ENCODE data around the gene PAX1.

PAX1 gene

GRCh38 chr20:21702553-21703470 lies 2.7 kb upstream of the PAX1 start:
- DNase-seq (ENCODE audit: low read depth in 3 of 3), result peak in 1 of 3 experiments; percentile 54

DNA sequence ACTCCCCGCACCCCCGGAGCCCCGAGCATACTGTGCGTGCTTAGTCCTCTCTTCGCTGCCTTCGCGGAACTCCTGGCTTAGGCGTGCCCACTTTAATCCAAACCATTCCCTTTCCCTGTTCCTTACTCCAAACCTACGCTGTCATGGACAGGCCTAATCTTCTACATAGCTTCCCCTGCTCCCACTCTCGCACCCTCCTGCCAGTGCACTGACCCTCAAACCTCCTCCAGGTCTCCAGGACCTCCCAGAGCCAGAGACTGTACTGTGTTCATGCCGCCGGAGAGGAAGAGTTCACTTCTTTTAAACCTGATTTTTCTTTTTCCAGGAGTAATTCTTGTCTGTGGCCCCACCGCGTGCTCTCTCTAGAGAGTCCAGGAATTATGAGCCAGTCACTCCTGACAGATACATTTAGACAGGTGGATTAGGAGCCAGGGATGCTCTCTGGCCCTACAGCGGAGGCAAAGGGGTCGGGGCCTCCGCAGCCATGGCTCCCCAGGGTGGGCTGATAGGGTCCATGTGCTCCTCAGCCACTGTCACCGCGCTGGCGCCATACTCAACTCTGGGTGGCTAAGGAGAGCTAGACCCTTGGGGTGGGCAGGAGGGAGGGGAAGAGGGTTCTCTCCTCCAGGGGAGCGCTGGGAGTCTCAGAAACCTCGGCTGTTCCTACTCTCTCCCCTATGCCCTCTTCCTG lies 1.6 kb upstream of the PAX1 start:
- no peak for DNase-seq (ENCODE audit: low read depth in 3 of 3)

GRCh38 chr20:21704408-21705385 lies 767 bp upstream of the PAX1 start:
- no peak for DNase-seq (ENCODE audit: low read depth in 3 of 3)

GRCh38 chr20:21706261-21707195 lies 1.1 kb downstream of the PAX1 start:
- no peak for DNase-seq (ENCODE audit: low read depth in 3 of 3)

DNA sequence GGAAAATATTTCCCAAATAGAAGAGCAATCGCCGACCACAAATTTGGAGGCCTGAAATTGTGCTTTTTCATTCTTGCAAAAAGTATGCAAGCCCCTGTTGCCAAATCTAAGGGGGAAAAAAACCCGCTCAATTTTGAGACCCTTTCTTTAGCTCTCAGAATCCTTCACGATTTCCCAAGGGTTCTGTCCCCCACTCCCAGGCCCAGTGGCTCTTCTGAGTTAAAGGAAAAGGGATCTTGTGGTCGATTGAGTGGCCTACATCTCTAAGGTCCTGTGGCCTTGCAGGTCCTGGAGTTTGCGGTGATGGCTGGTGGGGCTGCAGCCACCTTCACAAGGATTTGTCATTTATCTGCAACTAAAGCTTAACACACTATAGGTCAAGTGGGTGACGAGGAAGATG lies 1.8 kb downstream of the PAX1 start:
- DNase-seq (ENCODE audit: low read depth in 3 of 3), result no peak

DNA sequence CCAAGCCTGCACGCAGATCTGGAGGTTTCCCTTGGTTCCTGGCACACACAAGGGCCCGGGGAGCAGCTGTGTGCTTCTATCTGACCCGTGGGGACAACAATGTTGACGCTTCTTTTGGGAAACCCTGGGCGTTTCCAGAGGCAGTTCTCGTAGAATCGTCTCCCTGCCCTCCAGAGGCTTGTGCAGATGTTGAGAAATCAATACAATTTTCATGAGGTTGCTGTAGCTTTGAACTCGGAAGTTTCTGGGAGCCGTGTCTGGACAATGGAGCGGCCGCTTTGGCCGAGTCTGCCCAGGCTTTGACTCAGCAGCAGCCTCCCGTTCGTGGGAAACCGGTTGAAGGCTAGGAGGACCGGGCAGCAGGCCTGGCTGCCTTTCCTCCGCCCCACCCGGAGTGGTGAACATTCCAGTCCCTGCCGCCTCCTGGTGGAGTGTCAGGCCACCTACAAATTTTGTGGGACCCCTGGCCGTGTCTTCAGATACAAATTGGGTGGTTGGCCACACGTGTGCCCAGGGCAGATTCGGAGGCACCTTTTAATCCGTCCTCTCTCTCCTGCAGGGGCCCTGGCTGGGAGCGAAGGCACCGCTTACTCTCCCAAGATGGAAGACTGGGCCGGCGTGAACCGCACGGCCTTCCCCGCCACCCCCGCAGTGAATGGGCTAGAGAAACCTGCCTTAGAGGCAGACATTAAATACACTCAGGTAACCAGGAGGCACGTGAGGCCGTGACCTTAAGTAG lies 2.7 kb downstream of the PAX1 start:
- DNase-seq (ENCODE audit: low read depth in 3 of 3), result no peak

DNA sequence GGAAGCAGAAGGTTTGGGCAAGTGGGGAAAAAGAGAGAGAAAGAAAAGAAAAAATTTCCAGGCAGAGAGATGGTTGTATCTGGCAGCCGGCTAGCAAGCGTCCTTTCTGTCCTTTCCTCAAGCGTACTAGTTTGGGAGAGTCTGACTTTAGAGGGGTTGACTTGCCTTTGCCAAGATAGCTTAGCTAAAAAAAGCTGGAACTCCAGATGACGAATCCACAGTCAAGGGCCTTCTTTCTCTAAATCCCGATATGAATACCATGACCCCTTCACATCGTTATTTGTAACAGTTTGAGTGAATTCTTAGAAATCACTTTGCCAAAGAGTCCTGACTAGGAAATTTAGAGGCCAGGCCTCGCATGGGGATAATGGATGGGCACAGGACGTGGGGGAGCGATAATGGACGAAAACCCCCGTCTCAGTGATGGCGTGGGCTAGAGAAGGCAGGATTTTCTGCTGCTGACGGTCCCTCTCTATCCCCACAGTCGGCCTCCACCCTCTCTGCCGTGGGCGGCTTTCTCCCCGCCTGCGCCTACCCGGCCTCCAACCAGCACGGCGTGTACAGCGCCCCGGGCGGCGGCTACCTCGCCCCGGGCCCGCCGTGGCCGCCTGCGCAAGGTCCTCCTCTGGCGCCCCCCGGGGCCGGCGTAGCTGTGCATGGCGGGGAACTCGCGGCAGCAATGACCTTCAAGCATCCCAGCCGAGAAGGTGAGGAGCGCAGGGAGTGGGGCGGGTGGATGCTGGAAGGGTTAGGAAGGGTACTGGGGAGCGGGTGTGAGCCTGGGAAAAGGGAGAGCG lies 3.5 kb downstream of the PAX1 start:
- no peak for DNase-seq (ENCODE audit: low read depth in 3 of 3)

GRCh38 chr20:21709535-21709904 lies 4.1 kb downstream of the PAX1 start:
- DNase-seq (ENCODE audit: low read depth in 3 of 3), result no peak

- no peak for DNase-seq (ENCODE audit: low read depth in 3 of 3)
Measured at GRCh38 chr20:21710341-21710740, 4.9 kb downstream of the PAX1 start.

GRCh38 chr20:21710863-21711431 lies 5.5 kb downstream of the PAX1 start:
- DNase-seq (ENCODE audit: low read depth in 3 of 3), result no peak

DNA sequence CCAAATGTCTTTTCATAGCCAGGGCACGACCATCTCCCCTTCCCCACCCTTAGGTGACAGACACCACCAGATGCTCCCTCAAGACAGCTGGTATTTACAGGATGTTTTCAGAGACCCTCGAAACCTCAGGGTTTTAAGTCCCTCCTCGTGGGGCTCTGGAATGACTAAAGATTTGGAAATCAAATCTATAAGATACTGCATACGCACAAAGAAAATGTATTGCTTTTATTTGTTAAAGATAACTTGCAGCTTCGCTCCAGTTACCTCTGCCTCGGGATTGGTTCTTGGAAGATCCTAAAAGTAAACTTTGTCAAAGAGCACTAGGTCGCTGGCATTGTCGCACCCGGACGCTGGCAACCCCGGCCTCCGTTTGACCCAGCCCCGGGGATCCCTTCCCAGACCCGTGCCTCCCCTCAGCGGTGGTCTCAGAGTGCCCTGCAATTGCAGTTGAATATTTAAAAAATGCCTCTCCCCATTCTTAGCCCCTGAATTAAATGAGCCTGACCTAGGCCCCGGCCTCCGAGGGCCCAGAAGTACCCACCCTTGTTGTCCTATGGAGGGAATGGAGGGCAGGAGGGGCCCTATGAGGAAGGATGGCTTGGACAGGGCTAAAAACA lies 7.1 kb downstream of the PAX1 start:
- DNase-seq (ENCODE audit: low read depth in 3 of 3), result no peak

GRCh38 chr20:21713470-21713869 lies 8.0 kb downstream of the PAX1 start:
- no peak for DNase-seq (ENCODE audit: low read depth in 3 of 3)

DNA sequence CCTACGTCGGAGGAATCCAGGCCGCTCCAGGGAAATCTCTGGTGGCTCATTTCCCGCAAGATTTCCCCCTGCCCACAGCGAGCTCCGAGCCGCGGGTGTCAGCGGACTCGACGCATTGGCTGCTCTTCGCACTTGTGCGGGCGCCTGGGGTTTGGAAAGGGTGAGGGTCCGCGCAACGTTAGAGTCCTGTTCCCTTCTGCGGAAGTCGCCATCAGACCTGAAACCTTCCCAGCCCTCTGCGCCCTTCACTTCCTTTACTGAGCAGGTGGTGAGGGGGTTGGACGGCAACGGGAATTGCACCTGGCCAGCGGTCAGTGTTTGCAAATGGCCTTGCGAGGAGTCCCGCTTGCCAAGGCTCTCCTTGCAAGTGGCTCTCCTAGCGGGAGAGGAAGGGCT lies 8.4 kb downstream of the PAX1 start:
- DNase-seq (ENCODE audit: low read depth in 3 of 3), result no peak

GRCh38 chr20:21714297-21715192 lies 9.1 kb downstream of the PAX1 start:
- DNase-seq (ENCODE audit: low read depth in 3 of 3), result no peak

GRCh38 chr20:21715193-21715881 lies 9.9 kb downstream of the PAX1 start:
- no peak for DNase-seq (ENCODE audit: low read depth in 3 of 3)

DNA sequence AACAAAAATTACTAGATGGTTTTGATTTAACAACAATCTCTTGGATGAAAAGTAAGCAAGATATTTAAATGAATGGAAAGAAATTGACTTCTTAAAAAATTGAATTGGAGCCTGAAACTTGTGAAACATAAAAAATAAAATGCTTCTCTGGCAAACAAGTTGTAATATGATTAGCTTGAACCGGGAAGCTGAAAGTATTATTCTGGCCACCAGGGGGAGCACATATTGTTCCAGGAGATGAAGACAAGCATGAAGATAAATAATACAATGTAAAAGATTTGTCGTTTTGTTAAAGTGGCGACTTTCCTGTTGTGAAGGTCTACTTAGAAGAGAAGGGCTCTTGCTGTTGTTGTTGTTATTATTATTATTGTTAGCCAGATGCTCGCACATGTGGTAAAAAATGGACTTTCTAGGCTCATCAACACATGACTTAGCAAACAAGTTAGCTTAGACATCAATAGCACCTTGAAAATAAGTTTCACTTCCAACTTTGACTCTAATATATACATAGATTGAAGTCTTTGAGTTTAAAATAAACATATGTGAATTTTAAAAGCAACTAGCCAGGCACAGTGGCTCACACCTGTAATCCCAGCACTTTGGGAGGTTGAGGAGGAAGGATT lies 14.2 kb downstream of the PAX1 start:
- peak in 1 of 3 experiments; percentile 19 for DNase-seq (ENCODE audit: low read depth in 3 of 3)
